Chondrocyte (in vitro differentiated cells): Measurements from ENCODE around the gene PCDHGA7. TPM values are rescaled to one million over a fixed set of nuclear protein-coding genes. Genes with fewer than 3 reads are reported as not detected.
"Not testable (repeated sequence)": the region's sequence is repeated elsewhere in the genome, so short reads cannot be mapped to it uniquely, and the experiment has no call there.

ENCODE experiments used
- DNase-seq: peaks from one replicate; pipeline ENCODE4 v3.0.0; 2021; ENCODE audit warnings: mixed read lengths, low spot score
- H3K27ac Mint-ChIP-seq: one replicate; pipeline ENCODE4 v1.8.0; 2021; ENCODE audit warnings: mild to moderate bottlenecking, moderate library complexity, mixed read lengths; ENCODE audit not compliant: unreplicated experiment
- H3K27me3 Mint-ChIP-seq: 2 replicates; pipeline ENCODE4 v1.8.0; 2021; ENCODE audit warnings: low read depth, mixed read lengths
- H3K36me3 Mint-ChIP-seq: 2 replicates; pipeline ENCODE4 v1.8.0; 2021; ENCODE audit warnings: low read depth, mixed read lengths
- H3K4me1 Mint-ChIP-seq: 2 replicates; pipeline ENCODE4 v1.8.0; 2021; ENCODE audit warnings: low read depth, mild to moderate bottlenecking, mixed read lengths
- H3K4me3 Mint-ChIP-seq: one replicate; pipeline ENCODE4 v1.8.0; 2021; ENCODE audit warnings: mild to moderate bottlenecking, moderate library complexity, mixed read lengths; ENCODE audit not compliant: unreplicated experiment
- H3K9me3 Mint-ChIP-seq: 2 replicates; pipeline ENCODE4 v1.8.0; 2021; ENCODE audit warnings: low read depth, mixed read lengths
- total RNA-seq: library from RNA; stranded (reverse); gene quantifications from 3 replicates; pipeline ENCODE4 v1.2.1, GENCODE V29; 2021
- TF ChIP-seq, protein P1 (sequence below): fragments of 200-600 bp; sonication (generic); IDR thresholded peaks from 2 replicates; pipeline ENCODE4 v1.5.0; 2021; ENCODE audit warnings: antibody characterized with exemption, mild to moderate bottlenecking, moderate library complexity

Gene PCDHGA7
- total RNA-seq, 1 donor from 2014 or later, result 0.17 TPM

DNA sequence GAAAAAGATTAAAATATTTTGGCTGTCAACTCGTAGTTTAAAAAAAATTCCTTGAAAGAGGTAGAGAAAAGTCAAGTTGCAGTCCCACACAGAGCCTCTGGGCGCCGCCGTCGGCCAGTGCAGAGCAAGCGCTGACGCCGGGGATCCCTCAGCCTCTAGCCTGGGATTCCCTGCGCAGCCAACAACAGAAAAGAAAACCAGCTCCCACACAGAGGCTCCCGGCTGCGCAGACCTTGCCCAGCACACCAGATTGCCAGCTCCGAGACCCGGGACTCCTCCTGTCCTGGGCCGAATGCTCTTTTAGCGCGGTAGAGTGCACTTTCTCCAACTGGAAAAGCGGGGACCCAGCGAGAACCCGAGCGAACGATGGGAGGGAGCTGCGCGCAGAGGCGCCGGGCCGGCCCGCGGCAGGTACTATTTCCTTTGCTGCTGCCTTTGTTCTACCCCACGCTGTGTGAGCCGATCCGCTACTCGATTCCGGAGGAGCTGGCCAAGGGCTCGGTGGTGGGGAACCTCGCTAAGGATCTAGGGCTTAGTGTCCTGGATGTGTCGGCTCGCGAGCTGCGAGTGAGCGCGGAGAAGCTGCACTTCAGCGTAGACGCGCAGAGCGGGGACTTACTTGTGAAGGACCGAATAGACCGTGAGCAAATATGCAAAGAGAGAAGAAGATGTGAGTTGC, 35.1 kb downstream of the PCDHGA7 start, which contains the start of gene PCDHGB7:
TSS of gene PCDHGB7 (plus strand) at position 184 of the 679 bp plus-strand sequence. CDS start at position 367, 183 bp downstream.
- Mint-ChIP-seq H3K9me3 (peaks cover 57% of the 10 kb centered on the region), H3K4me3 (peak within 1 kb of the TSS; percentile 38), H3K36me3 (peaks cover 65% of the 10 kb centered on the region), H3K4me1 (peaks cover 10% of the 10 kb centered on the region)
- H3K27ac Mint-ChIP-seq, H3K27me3 Mint-ChIP-seq, DNase-seq: not testable (repeated sequence)
- TF ChIP-seq, protein P1, sequence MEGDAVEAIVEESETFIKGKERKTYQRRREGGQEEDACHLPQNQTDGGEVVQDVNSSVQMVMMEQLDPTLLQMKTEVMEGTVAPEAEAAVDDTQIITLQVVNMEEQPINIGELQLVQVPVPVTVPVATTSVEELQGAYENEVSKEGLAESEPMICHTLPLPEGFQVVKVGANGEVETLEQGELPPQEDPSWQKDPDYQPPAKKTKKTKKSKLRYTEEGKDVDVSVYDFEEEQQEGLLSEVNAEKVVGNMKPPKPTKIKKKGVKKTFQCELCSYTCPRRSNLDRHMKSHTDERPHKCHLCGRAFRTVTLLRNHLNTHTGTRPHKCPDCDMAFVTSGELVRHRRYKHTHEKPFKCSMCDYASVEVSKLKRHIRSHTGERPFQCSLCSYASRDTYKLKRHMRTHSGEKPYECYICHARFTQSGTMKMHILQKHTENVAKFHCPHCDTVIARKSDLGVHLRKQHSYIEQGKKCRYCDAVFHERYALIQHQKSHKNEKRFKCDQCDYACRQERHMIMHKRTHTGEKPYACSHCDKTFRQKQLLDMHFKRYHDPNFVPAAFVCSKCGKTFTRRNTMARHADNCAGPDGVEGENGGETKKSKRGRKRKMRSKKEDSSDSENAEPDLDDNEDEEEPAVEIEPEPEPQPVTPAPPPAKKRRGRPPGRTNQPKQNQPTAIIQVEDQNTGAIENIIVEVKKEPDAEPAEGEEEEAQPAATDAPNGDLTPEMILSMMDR, result peak; percentile 42

DNA sequence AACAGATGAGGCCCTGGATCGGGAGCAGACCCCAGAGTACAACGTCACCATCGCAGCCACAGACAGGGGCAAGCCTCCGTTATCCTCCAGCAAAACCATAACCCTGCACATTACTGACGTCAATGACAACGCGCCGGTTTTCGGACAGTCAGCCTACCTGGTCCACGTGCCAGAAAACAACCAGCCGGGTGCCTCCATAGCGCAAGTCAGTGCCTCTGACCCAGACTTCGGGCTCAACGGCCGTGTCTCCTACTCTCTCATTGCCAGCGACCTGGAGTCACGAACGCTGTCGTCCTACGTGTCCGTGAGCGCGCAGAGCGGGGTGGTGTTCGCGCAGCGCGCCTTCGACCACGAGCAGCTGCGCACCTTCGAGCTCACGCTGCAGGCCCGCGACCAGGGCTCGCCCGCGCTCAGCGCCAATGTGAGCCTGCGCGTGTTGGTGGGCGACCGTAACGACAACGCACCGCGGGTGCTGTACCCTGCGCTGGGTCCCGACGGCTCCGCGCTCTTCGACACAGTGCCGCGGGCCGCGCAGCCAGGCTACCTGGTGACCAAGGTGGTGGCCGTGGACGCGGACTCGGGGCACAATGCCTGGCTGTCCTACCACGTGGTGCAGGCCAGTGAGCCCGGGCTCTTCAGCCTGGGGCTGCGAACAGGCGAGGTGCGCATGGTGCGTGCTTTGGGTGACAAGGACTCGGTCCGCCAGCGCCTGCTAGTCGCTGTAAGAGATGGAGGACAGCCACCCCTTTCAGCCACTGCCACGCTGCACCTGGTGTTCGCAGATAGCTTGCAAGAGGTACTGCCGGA, 36.7 kb downstream of the PCDHGA7 start:
- peaks cover 63% of the 10 kb centered on the region for H3K36me3 Mint-ChIP-seq
- H3K4me1 Mint-ChIP-seq, result no peaks in the 10 kb centered on the region
- TF ChIP-seq, protein P1, result no peak
- no peak overlapping the region for H3K27ac Mint-ChIP-seq
- H3K9me3 Mint-ChIP-seq, result peaks cover 56% of the 10 kb centered on the region
- H3K27me3 Mint-ChIP-seq, result no peaks in the 10 kb centered on the region
- no peak for DNase-seq
- no peak overlapping the region for H3K4me3 Mint-ChIP-seq

DNA sequence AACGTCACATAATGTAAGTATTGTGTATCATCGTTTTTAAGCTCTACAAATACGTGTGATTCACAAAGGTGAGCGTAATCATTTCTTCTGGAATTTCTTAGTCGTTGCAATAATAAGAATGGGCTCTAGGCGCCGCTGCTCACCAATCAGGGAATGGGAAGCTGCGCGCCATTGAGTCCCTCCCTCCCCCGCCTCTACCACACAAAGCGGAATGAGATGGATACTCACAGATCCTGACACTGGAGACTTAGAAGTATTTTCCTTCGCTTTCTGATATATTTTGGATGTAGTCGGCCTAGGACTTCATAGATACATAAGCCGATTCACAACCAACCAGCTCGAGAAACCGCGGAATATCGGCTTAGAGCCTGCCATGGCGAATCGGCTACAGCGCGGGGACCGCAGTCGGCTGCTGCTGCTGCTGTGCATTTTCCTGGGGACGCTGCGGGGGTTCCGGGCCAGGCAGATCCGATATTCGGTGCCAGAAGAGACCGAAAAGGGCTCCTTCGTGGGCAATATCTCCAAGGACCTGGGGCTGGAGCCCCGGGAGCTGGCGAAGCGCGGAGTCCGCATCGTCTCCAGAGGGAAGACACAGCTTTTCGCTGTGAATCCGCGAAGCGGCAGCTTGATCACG, 38.4 kb downstream of the PCDHGA7 start, which contains the start of gene PCDHGA11:
TSS of gene PCDHGA11 (plus strand) at position 197 of the 634 bp plus-strand sequence. CDS start at position 374, 177 bp downstream.
- peaks cover 64% of the 10 kb centered on the region for H3K36me3 Mint-ChIP-seq
- no peak for DNase-seq
- no peaks in the 10 kb centered on the region for H3K27me3 Mint-ChIP-seq
- H3K4me1 Mint-ChIP-seq, result no peaks in the 10 kb centered on the region
- TF ChIP-seq, protein P1, result peak; percentile 13
- H3K9me3 Mint-ChIP-seq, result peaks cover 61% of the 10 kb centered on the region
- no peak within 1 kb of the TSS for H3K27ac Mint-ChIP-seq
- H3K4me3 Mint-ChIP-seq, result no peak within 1 kb of the TSS

DNA sequence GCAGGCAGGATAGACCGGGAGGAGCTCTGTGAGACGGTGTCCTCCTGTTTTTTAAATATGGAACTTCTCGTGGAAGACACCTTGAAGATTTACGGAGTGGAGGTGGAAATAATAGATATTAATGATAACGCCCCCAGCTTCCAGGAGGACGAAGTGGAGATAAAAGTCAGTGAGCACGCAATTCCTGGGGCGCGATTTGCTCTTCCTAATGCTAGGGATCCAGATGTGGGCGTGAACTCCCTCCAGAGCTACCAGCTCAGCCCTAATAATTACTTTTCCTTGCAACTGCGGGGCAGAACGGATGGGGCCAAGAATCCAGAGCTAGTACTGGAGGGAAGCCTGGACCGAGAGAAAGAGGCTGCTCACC, 38.9 kb downstream of the PCDHGA7 start:
- Mint-ChIP-seq H3K9me3 (peaks cover 63% of the 10 kb centered on the region), H3K27ac (no peak overlapping the region), H3K4me3 (no peak overlapping the region), H3K27me3 (no peaks in the 10 kb centered on the region), H3K36me3 (peaks cover 63% of the 10 kb centered on the region), H3K4me1 (no peaks in the 10 kb centered on the region)
- TF ChIP-seq, protein P1, result no peak
- DNase-seq, result no peak

DNA sequence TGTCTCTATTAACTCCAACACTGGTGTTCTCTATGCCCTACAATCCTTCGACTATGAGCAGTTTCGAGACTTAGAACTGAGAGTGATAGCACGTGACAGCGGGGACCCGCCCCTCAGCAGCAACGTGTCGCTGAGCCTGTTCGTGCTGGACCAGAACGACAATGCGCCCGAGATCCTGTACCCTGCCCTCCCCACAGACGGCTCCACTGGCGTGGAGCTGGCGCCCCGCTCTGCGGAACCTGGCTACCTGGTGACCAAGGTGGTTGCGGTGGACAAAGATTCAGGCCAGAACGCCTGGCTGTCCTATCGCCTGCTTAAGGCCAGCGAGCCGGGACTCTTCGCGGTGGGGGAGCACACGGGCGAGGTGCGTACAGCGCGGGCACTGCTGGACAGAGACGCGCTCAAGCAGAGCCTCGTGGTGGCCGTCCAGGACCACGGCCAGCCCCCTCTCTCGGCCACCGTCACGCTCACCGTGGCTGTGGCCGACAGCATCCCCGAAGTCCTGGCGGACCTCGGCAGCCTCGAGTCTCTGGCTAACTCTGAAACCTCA, 40.3 kb downstream of the PCDHGA7 start:
- H3K36me3 Mint-ChIP-seq, result peaks cover 67% of the 10 kb centered on the region
- H3K27ac Mint-ChIP-seq, result no peak overlapping the region
- H3K9me3 Mint-ChIP-seq, result peaks cover 66% of the 10 kb centered on the region
- H3K4me3 Mint-ChIP-seq, result no peak overlapping the region
- H3K4me1 Mint-ChIP-seq, result no peaks in the 10 kb centered on the region
- H3K27me3 Mint-ChIP-seq, result no peaks in the 10 kb centered on the region
- TF ChIP-seq, protein P1, result no peak
- no peak for DNase-seq
